ENCODE results near the gene BMX. TPM values are rescaled to one million over a fixed set of nuclear protein-coding genes. Genes with fewer than 3 reads are reported as not detected.

The BMX gene
- total and polyA plus RNA-seq, 10 of the 15 experiments (the other 5 are each of a cell fraction or from before 2014, with no cell fraction given) = not detected

DNA sequence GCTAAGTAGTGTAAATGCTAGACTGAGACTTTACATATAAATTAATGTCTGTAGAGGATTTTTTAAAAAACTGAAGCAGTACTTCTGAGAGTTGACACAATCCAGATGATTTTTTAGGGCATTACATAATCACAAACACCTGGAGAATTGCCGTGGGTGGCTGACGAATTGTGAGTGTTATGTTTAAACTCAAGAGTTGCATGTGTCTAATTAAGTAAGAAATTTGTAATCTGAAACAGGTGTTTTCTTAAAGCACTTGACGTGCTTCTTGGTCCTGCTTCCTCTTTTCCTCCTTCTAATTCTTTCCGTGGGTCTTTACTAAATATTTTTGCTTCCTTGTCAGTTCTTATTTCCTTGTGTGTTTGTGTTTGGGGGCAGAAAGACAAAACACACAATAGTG, 35.3 kb upstream of the BMX start (continued):
- no peak for TF ChIP-seq STAT1 (conservative IDR thresholded peaks at IDR 0.05)
- TF ChIP-seq SIX5 (IDR thresholded peaks at IDR 0.05; ENCODE audit: low read depth, low read length, severe bottlenecking) = no peak
- TF ChIP-seq, protein P1, sequence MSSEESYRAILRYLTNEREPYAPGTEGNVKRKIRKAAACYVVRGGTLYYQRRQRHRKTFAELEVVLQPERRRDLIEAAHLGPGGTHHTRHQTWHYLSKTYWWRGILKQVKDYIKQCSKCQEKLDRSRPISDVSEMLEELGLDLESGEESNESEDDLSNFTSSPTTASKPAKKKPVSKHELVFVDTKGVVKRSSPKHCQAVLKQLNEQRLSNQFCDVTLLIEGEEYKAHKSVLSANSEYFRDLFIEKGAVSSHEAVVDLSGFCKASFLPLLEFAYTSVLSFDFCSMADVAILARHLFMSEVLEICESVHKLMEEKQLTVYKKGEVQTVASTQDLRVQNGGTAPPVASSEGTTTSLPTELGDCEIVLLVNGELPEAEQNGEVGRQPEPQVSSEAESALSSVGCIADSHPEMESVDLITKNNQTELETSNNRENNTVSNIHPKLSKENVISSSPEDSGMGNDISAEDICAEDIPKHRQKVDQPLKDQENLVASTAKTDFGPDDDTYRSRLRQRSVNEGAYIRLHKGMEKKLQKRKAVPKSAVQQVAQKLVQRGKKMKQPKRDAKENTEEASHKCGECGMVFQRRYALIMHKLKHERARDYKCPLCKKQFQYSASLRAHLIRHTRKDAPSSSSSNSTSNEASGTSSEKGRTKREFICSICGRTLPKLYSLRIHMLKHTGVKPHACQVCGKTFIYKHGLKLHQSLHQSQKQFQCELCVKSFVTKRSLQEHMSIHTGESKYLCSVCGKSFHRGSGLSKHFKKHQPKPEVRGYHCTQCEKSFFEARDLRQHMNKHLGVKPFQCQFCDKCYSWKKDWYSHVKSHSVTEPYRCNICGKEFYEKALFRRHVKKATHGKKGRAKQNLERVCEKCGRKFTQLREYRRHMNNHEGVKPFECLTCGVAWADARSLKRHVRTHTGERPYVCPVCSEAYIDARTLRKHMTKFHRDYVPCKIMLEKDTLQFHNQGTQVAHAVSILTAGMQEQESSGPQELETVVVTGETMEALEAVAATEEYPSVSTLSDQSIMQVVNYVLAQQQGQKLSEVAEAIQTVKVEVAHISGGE (CRISPR knock-in tag; IDR thresholded peaks at IDR 0.05) = no peak
- TF ChIP-seq, protein P2, sequence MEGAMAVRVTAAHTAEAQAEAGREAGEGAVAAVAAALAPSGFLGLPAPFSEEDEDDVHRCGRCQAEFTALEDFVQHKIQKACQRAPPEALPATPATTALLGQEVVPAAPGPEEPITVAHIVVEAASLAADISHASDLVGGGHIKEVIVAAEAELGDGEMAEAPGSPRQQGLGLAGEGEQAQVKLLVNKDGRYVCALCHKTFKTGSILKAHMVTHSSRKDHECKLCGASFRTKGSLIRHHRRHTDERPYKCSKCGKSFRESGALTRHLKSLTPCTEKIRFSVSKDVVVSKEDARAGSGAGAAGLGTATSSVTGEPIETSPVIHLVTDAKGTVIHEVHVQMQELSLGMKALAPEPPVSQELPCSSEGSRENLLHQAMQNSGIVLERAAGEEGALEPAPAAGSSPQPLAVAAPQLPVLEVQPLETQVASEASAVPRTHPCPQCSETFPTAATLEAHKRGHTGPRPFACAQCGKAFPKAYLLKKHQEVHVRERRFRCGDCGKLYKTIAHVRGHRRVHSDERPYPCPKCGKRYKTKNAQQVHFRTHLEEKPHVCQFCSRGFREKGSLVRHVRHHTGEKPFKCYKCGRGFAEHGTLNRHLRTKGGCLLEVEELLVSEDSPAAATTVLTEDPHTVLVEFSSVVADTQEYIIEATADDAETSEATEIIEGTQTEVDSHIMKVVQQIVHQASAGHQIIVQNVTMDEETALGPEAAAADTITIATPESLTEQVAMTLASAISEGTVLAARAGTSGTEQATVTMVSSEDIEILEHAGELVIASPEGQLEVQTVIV (IDR thresholded peaks at IDR 0.05; ENCODE audit: borderline replicate concordance, partially characterized antibody) = no peak
- no peak for TF ChIP-seq SP1 (IDR thresholded peaks at IDR 0.05; ENCODE audit: low read depth, low read length)
- TF ChIP-seq TARDBP (IDR thresholded peaks at IDR 0.05; ENCODE audit: borderline replicate concordance) = no peak
- no peak for TF ChIP-seq ZNF217 (IDR thresholded peaks at IDR 0.05)
- no peak for TF ChIP-seq CTCF (IDR thresholded peaks at IDR 0.05 in 2 of 3, conservative IDR thresholded peaks at IDR 0.05 in 1 of 3; ENCODE audit: control insufficient read depth in 2 of 3, extremely low read depth in 1 of 3, insufficient read depth in 1 of 3, low read depth in 3 of 3, low read length in 3 of 3)
- no peak for TF ChIP-seq NFYA (IDR thresholded peaks at IDR 0.05; ENCODE audit: borderline replicate concordance, low read depth, low read length)
- peak; percentile 56; the same call in 1 of the 2 replicates for TF ChIP-seq BACH1 (IDR thresholded peaks at IDR 0.05; ENCODE audit: borderline replicate concordance)
- TF ChIP-seq CEBPB (IDR thresholded peaks at IDR 0.05; ENCODE audit: borderline replicate concordance in 1 of 2, low read depth in 2 of 2, low read length in 2 of 2) = no peak
- TF ChIP-seq RUNX3 (IDR thresholded peaks at IDR 0.05; ENCODE audit: low read length) = no peak
- no peak for TF ChIP-seq ASH2L (IDR thresholded peaks at IDR 0.05; ENCODE audit: borderline replicate concordance, low read depth)
- TF ChIP-seq STAT3 (IDR thresholded peaks at IDR 0.05; ENCODE audit: low read depth, low read length) = no peak
- peak; percentile 85 for TF ChIP-seq SPI1 (IDR thresholded peaks at IDR 0.05; ENCODE audit: borderline replicate concordance, insufficient read depth, low read depth, low read length)
- TF ChIP-seq PML (IDR thresholded peaks at IDR 0.05; ENCODE audit: low read length) = no peak
- TF ChIP-seq SUZ12 (IDR thresholded peaks at IDR 0.05; ENCODE audit: unreplicated experiment) = no peak
- TF ChIP-seq ZSCAN29 (IDR thresholded peaks at IDR 0.05) = no peak
- no peak for TF ChIP-seq NBN (IDR thresholded peaks at IDR 0.05)
